Right kidney (tissue), 1 donor: Measurements from ENCODE around the gene FAR1.

ENCODE experiments used
- DNase-seq: peaks from one replicate; pipeline ENCODE4 v3.0.0-alpha.2; 2016

FAR1 gene

GRCh38 chr11:13776134-13776815 lies 107.8 kb downstream of the FAR1 start:
- no peak for DNase-seq

GRCh38 chr11:13777341-13777985 lies 109.0 kb downstream of the FAR1 start:
- DNase-seq = no peak

- no peak for DNase-seq
These were observed 109.9 kb downstream of the FAR1 start for GRCh38 chr11:13778345-13778744.

- no peak for DNase-seq
These were observed 112.7 kb downstream of the FAR1 start for GRCh38 chr11:13781153-13781552.
